DMS 273 treated with DMSO at 0.1 percent for 48 hours (cell line): Measurements from ENCODE around the gene PPCDC.

ENCODE experiments used
- DNase-seq: peaks from one replicate; lab custom pipeline; 2025; lab: John Stamatoyannopoulos, UW

The PPCDC gene

GRCh38 chr15:75023181-75023871 lies at the start of gene PPCDC:
Gene PPCDC (plus strand): TSS chr15:75023590. CDS start chr15:75028319, 4,729 bp downstream.
- DNase-seq = peak; percentile 87

GRCh38 chr15:74976159-74976558 lies 47.2 kb upstream of the PPCDC start:
- DNase-seq = no peak

- DNase-seq = no peak
These were observed 45.8 kb upstream of the PPCDC start for GRCh38 chr15:74977599-74977998.

- DNase-seq = no peak
These were observed 45.3 kb upstream of the PPCDC start for GRCh38 chr15:74978077-74978476.

GRCh38 chr15:74978503-74978902 lies 44.9 kb upstream of the PPCDC start:
- DNase-seq = no peak

- DNase-seq = no peak
These were observed 41.2 kb upstream of the PPCDC start for GRCh38 chr15:74982183-74982582.

GRCh38 chr15:74983725-74984231 lies 39.6 kb upstream of the PPCDC start:
- DNase-seq = no peak

GRCh38 chr15:74988007-74988800 lies 35.2 kb upstream of the PPCDC start:
- DNase-seq = no peak

GRCh38 chr15:74989527-74989926 lies 33.9 kb upstream of the PPCDC start:
- DNase-seq = no peak

GRCh38 chr15:74992619-74993018 lies 30.8 kb upstream of the PPCDC start:
- DNase-seq = no peak

- no peak for DNase-seq
These were observed 29.2 kb upstream of the PPCDC start for GRCh38 chr15:74994236-74994635.

GRCh38 chr15:74994685-74995084 lies 28.7 kb upstream of the PPCDC start:
- DNase-seq = no peak

- DNase-seq = peak; percentile 63
These were observed 28.1 kb upstream of the PPCDC start, which contains the start of gene SCAMP5 for GRCh38 chr15:74995182-74995778. Gene SCAMP5 (plus strand): TSS chr15:74995563. CDS start chr15:75011840, 16,277 bp downstream.

- DNase-seq = peak; percentile 60
These were observed 27.3 kb upstream of the PPCDC start for GRCh38 chr15:74995779-74996765.

GRCh38 chr15:74997141-74997540 lies 26.2 kb upstream of the PPCDC start:
- no peak for DNase-seq

- DNase-seq = no peak
These were observed 25.8 kb upstream of the PPCDC start for GRCh38 chr15:74997543-74997942.

- no peak for DNase-seq
These were observed 22.1 kb upstream of the PPCDC start for GRCh38 chr15:75001310-75001709.

GRCh38 chr15:75002398-75002797 lies 21.0 kb upstream of the PPCDC start:
- DNase-seq = no peak

GRCh38 chr15:75007216-75007615 lies 16.2 kb upstream of the PPCDC start:
- no peak for DNase-seq

GRCh38 chr15:75008221-75008625 lies 15.2 kb upstream of the PPCDC start:
- no peak for DNase-seq

GRCh38 chr15:75008629-75009326 lies 14.6 kb upstream of the PPCDC start:
- DNase-seq = no peak
